Measurements from ENCODE around the gene CHAT.
A peak's percentile ranks its signal among the peaks of the same experiment; 100 is the strongest.

The CHAT gene

GRCh38 chr10:49597426-49598163 lies 16.2 kb upstream of the CHAT start:
- DNase-seq: no peak

- DNase-seq: no peak
These were observed 15.5 kb upstream of the CHAT start for GRCh38 chr10:49598164-49598856.

GRCh38 chr10:49598986-49599385 lies 14.9 kb upstream of the CHAT start:
- DNase-seq: no peak

GRCh38 chr10:49599546-49599945 lies 14.3 kb upstream of the CHAT start:
- no peak for DNase-seq

GRCh38 chr10:49600046-49600445 lies 13.8 kb upstream of the CHAT start:
- no peak for DNase-seq

- DNase-seq: no peak
These were observed 12.9 kb upstream of the CHAT start for GRCh38 chr10:49600781-49601400.

GRCh38 chr10:49601857-49602256 lies 12.0 kb upstream of the CHAT start:
- DNase-seq: no peak

- DNase-seq: no peak
These were observed 11.3 kb upstream of the CHAT start for GRCh38 chr10:49602380-49603023.

- no peak for DNase-seq
These were observed 8.5 kb upstream of the CHAT start for GRCh38 chr10:49605216-49605938.

GRCh38 chr10:49605939-49606509 lies 7.8 kb upstream of the CHAT start:
- DNase-seq: no peak

GRCh38 chr10:49606981-49607535 lies 6.8 kb upstream of the CHAT start:
- DNase-seq: peak; percentile 85

- no peak for DNase-seq
These were observed 5.5 kb upstream of the CHAT start for GRCh38 chr10:49608166-49609005.

- peak; percentile 43 for DNase-seq
These were observed 4.9 kb upstream of the CHAT start for GRCh38 chr10:49609006-49609282.

GRCh38 chr10:49609283-49610113 lies 4.3 kb upstream of the CHAT start:
- peak; percentile 66 for DNase-seq

GRCh38 chr10:49610114-49610457 lies 3.8 kb upstream of the CHAT start, which contains the start of gene SLC18A3:
Gene SLC18A3, plus strand, starts transcription at chr10:49610310. Its CDS starts 431 bp downstream, at chr10:49610741.
- peak; percentile 65 for DNase-seq

GRCh38 chr10:49610458-49611165 lies 3.2 kb upstream of the CHAT start:
- peak; percentile 38 for DNase-seq

- DNase-seq: peak; percentile 59
These were observed 2.5 kb upstream of the CHAT start for GRCh38 chr10:49611166-49611815.

GRCh38 chr10:49611816-49612512 lies 1.9 kb upstream of the CHAT start:
- DNase-seq: peak; percentile 42

Data from eye (tissue), 1 donor.